Erythroblast (primary cell): ENCODE results near the gene PARN.

Experiments
- DNase-seq, 2 experiments: peaks; one replicate each; lab custom pipeline; 2025; lab: John Stamatoyannopoulos, UW
- GATA1 ChIP-seq: IDR thresholded peaks from 2 replicates; pipeline ENCODE4 v1.6.1; 2011; ENCODE audit warnings: low read depth, mild to moderate bottlenecking, control low read depth, low read length, moderate library complexity
- POLR2A ChIP-seq: IDR thresholded peaks from 2 replicates; pipeline ENCODE4 v1.6.1; 2011; ENCODE audit warnings: mild to moderate bottlenecking, low read length

Gene PARN

DNA sequence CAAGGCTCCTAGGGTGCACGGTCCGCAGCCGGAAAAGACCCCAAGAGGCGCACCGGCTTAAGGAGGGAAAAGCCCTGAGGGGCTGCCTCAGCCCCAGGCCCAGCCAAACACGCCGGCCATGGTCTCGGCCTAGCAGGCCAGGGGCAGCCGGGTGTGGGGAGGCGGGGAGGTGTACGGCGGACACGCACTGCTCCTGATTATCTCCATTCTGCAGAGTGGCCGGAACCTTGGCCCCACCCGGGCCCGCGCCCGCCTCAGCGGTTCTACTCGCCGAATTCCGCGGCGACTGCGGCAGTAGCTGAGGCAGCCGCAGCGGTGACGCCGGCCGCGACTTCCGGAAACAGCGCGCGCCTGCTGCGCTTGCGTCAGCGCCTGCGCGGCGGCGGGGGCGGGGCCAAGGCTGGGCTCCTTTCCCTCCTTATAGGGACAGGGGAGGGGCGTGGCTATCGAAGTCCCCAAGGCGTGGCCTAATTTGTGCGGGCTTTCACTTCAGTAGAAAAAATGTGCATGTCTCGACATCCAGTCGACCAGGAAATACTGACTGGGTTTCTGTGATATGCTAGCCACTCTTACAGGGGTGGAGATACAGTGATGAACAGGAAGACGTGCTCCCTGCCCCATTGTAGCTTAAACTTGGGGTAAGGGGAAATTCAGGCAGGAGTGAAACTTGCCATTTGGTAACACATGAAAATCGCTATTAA is at the start of gene PARN:
TSS of gene PARN (minus strand) at position 342 of the 701 bp plus-strand sequence. CDS start at position 207, 135 bp downstream.
- peak; percentile 99 for DNase-seq
- peak; percentile 96 for TF ChIP-seq POLR2A
- TF ChIP-seq GATA1 = no peak

- DNase-seq = no peak
- TF ChIP-seq GATA1 (no peak), POLR2A (no peak)
Measured at GRCh38 chr16:14678748-14679497, 48.9 kb upstream of the PARN start.

GRCh38 chr16:14677627-14678026 is 47.6 kb upstream of the PARN start:
- TF ChIP-seq GATA1 (no peak), POLR2A (no peak)
- no peak for DNase-seq

DNA sequence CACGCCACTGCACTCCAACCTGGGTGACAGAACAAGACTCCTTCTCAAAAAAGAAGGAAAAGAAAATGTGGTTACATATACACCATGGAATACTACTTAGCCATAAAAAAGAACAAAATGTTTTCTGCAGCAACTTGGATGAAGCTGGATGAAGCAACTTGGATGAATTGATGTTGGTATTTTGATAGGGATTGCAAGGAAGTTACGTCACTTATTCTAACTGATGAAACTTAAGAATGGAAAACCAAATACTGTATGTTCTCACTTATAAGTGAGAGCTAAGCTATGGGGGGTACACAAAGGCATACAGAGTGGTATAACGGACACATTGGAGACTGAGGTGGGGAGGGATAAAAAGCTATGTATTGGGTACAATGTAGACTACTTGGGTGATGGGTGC is 46.6 kb upstream of the PARN start:
- TF ChIP-seq GATA1 = no peak
- no peak for TF ChIP-seq POLR2A
- DNase-seq = no peak

GRCh38 chr16:14672403-14672971 is 42.4 kb upstream of the PARN start:
- no peak for DNase-seq

GRCh38 chr16:14669776-14670175 is 39.7 kb upstream of the PARN start:
- no peak for DNase-seq
- TF ChIP-seq GATA1 = no peak
- TF ChIP-seq POLR2A = no peak

More at GRCh38 chr16:14672403-14672971, 42.4 kb upstream of the PARN start:
- TF ChIP-seq POLR2A = no peak
- TF ChIP-seq GATA1 = no peak

DNA sequence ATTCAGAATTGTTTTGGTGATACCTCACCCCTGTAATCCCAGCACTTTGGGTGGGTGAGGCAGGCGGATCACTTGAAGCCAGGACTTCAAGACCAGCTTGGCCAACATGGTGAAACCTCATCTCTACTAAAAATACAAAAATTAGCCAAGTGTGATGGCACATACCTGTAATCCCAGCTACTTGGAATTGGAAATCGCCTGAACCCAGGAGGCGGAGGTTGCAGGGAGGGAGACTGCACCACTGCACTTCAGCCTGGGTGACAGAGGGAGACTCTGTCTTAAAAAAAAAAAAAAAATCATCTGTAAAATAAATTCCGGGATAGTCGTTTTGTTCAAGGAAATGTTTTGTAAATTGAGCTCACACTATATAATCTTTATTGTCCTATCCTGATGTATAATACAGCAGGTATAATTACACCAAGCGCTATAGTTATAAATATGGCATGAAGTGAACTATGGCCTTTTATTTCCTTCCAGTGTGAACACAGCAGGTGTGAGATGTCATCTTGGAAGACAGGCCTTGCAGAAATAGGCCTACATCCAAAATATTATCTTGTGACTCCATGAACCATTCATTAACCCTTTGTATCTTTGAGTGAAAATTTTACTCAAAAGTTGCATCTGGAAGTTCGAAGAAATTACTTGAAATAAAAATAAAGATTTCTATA is 38.6 kb upstream of the PARN start:
- DNase-seq = no peak
- TF ChIP-seq GATA1 = no peak
- no peak for TF ChIP-seq POLR2A

GRCh38 chr16:14667347-14668266 is 37.5 kb upstream of the PARN start:
- DNase-seq = no peak
- TF ChIP-seq POLR2A (no peak), GATA1 (no peak)

GRCh38 chr16:14658063-14658462 is 28.0 kb upstream of the PARN start:
- TF ChIP-seq GATA1 (no peak), POLR2A (peak; percentile 76)
- peak in 1 of 2 experiments; percentile 13 for DNase-seq

DNA sequence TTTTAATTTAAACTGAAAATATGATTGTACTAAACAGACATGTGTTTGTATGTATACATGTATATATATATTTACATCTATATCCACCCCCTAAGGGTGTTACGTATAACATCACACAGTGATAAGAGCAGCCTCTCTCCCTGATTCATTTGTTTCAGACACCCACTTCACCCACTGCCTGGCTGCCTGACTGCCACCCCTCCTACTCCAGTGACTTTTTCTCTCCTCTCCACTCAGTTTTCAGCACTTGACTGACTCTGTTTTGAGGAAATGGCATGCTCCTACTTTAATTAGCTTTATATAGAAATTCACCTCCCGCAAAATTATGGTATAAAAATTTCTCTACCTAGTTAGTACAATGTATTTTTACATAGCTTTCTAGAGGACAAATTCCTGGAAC is 22.7 kb upstream of the PARN start:
- DNase-seq = no peak
- TF ChIP-seq POLR2A = no peak
- no peak for TF ChIP-seq GATA1

DNA sequence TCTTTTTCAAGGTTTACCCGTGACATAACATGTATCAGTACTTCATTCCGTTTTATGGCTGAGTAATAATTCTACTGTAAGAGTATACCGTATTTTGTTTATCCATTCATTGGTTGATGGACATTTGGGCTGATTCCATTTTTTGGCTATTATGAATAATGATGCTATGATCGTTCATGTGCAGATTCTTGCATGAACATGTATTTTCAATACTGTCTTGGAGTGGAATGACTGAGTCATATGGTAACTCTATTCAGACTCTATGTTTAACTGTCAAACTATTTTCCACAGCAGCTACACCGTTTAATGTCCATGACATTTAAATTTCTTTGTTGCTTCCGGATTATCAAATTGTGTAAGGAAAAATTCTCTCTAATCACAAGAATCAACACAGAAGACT is 20.6 kb upstream of the PARN start:
- no peak for DNase-seq
- no peak for TF ChIP-seq GATA1
- no peak for TF ChIP-seq POLR2A

DNA sequence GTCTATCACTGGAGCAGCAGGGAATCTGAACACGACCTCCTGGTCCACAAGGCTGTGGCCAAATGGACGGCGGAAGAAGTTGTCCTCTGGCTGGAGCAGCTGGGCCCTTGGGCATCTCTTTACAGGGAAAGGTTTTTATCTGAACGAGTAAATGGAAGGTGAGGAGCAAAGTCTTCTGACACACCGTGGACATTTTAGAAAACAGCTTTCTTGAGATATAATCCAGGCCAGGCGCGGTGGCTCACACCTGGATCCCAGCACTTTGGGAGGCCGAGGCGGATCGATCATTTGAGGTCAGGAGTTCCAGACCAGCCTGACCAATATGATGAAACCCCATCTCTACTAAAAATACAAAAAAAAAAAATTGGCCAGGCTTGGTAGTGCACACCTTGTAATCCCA is 19.8 kb upstream of the PARN start:
- TF ChIP-seq POLR2A (no peak), GATA1 (no peak)
- no peak for DNase-seq

- TF ChIP-seq POLR2A (no peak), GATA1 (no peak)
- no peak for DNase-seq
Measured at GRCh38 chr16:14641926-14642325, 11.9 kb upstream of the PARN start.
